Lower lobe of right lung (tissue), 2 donors: ENCODE data around the gene EPHB3. TPM values are rescaled to one million over a fixed set of nuclear protein-coding genes. Genes with fewer than 3 reads are reported as not detected.

Experiments
- ATAC-seq, 2 donors: fragments of 200-7000 bp; cut with Tn5 transposase; one replicate each; pipeline ENCODE4 v1.9.1; 2020 to 2022; ENCODE audit warnings: mild to moderate bottlenecking in 2 of 2, moderate library complexity in 2 of 2
- DNase-seq: peaks from one replicate; pipeline ENCODE4 v3.0.0-alpha.2; 2020
- H3K27ac ChIP-seq: fragments of 200-600 bp; one replicate; pipeline ENCODE4 v1.8.0; 2022
- H3K27me3 ChIP-seq: fragments of 200-600 bp; one replicate; pipeline ENCODE4 v1.8.0; 2022; ENCODE audit warnings: low read depth
- H3K36me3 ChIP-seq: fragments of 200-600 bp; one replicate; pipeline ENCODE4 v1.8.0; 2022; ENCODE audit warnings: mild to moderate bottlenecking
- H3K4me1 ChIP-seq: fragments of 200-600 bp; one replicate; pipeline ENCODE4 v1.8.0; 2022
- H3K4me3 ChIP-seq: fragments of 200-600 bp; one replicate; pipeline ENCODE4 v1.8.0; 2022; ENCODE audit warnings: mild to moderate bottlenecking
- H3K9me3 ChIP-seq: fragments of 200-600 bp; one replicate; pipeline ENCODE4 v1.8.0; 2022
- CTCF ChIP-seq: fragments of 200-600 bp; IDR thresholded peaks from one replicate; pipeline ENCODE4 v1.8.0; 2022; ENCODE audit warnings: antibody characterized with exemption, mild to moderate bottlenecking
- intact Hi-C: fragments of 100-400 bp; cut with DNase I; formaldehyde crosslinking; loops from one replicate; pipeline ENCODE4 v1.11.0; 2022
- total RNA-seq: library from RNA; stranded (reverse); fragmentation: NEBNext Ultra II Directional; extraction: Animal tissue kit (Norgen Biotek cat#: 25700); gene quantifications from one replicate; pipeline ENCODE4 v1.2.1, GENCODE V29; 2021
- donor health status: DM: no; HTN: yes; CAD: no; lungs with severe emphysema.

EPHB3 gene
- total RNA-seq, 1 donor from 2014 or later, result 4.9 TPM

- Histone ChIP-seq H3K9me3 (no peaks in the 10 kb centered on the region), H3K4me3 (peak overlapping the region; percentile 66), H3K27ac (peak overlapping the region; percentile 56), H3K36me3 (no peaks in the 10 kb centered on the region), H3K4me1 (peaks cover 51% of the 10 kb centered on the region), H3K27me3 (peaks cover under 1% of the 10 kb centered on the region)
- intact Hi-C loops, result no loop called here
- TF ChIP-seq CTCF, result no peak
- ATAC-seq (no peak), DNase-seq (no peak)
Measured at GRCh38 chr3:184562878-184563560, 1.4 kb downstream of the EPHB3 start.

GRCh38 chr3:184563561-184563925 lies 2.0 kb downstream of the EPHB3 start:
- no peak for TF ChIP-seq CTCF
- H3K4me3 ChIP-seq, result peak overlapping the region; percentile 66

GRCh38 chr3:184563941-184564684 lies 2.5 kb downstream of the EPHB3 start:
- intact Hi-C loops, result no loop called here
- ATAC-seq, result no peak
- Histone ChIP-seq H3K27me3 (no peaks in the 10 kb centered on the region), H3K4me3 (peak overlapping the region; percentile 66), H3K4me1 (peaks cover 59% of the 10 kb centered on the region), H3K27ac (peak overlapping the region; percentile 84), H3K9me3 (no peaks in the 10 kb centered on the region), H3K36me3 (no peaks in the 10 kb centered on the region)
- TF ChIP-seq CTCF, result no peak
- no peak for DNase-seq

More at GRCh38 chr3:184563561-184563925, 2.0 kb downstream of the EPHB3 start:
- peaks cover 57% of the 10 kb centered on the region for H3K4me1 ChIP-seq
- H3K36me3 ChIP-seq, result no peaks in the 10 kb centered on the region
- H3K27ac ChIP-seq, result peak overlapping the region; percentile 56
- intact Hi-C loops, result no loop called here
- ATAC-seq, result no peak
- H3K9me3 ChIP-seq, result no peaks in the 10 kb centered on the region
- H3K27me3 ChIP-seq, result no peaks in the 10 kb centered on the region
- no peak for DNase-seq

GRCh38 chr3:184564685-184565385 lies 3.2 kb downstream of the EPHB3 start:
- no peak overlapping the region for H3K4me3 ChIP-seq
- H3K27me3 ChIP-seq, result peaks cover 4% of the 10 kb centered on the region
- no peak for TF ChIP-seq CTCF
- H3K27ac ChIP-seq, result peak overlapping the region; percentile 84
- no peak for ATAC-seq
- DNase-seq, result no peak
- no peaks in the 10 kb centered on the region for H3K9me3 ChIP-seq
- H3K36me3 ChIP-seq, result no peaks in the 10 kb centered on the region
- H3K4me1 ChIP-seq, result peaks cover 67% of the 10 kb centered on the region
- intact Hi-C loops, result no loop called here

GRCh38 chr3:184565421-184566211 lies 4.0 kb downstream of the EPHB3 start:
- peak; percentile 87 for DNase-seq
- peak overlapping the region; percentile 84 for H3K27ac ChIP-seq
- H3K4me3 ChIP-seq, result peak overlapping the region; percentile 14
- peaks cover 68% of the 10 kb centered on the region for H3K4me1 ChIP-seq
- H3K9me3 ChIP-seq, result no peaks in the 10 kb centered on the region
- H3K27me3 ChIP-seq, result peaks cover 5% of the 10 kb centered on the region
- no peak for TF ChIP-seq CTCF
- intact Hi-C loops, result no loop called here
- no peaks in the 10 kb centered on the region for H3K36me3 ChIP-seq
- ATAC-seq, result peak; percentile 51 to 63
